ENCODE measurements around the gene SYNPO.

Gene SYNPO

GRCh38 chr5:150640311-150641005, at the start of gene SYNPO:
Gene SYNPO (plus strand): TSS chr5:150640660. CDS start chr5:150648276, 7,616 bp downstream.
- DNase-seq (no peak), ATAC-seq (no peak)

- DNase-seq (no peak), ATAC-seq (no peak)
These were observed 49.3 kb upstream of the SYNPO start for GRCh38 chr5:150590979-150591695.

- ATAC-seq = no peak
- no peak for DNase-seq
These were observed 46.9 kb upstream of the SYNPO start for GRCh38 chr5:150593593-150593992.

GRCh38 chr5:150593996-150594395, 46.5 kb upstream of the SYNPO start:
- ATAC-seq (no peak), DNase-seq (no peak)

- no peak for DNase-seq
- ATAC-seq = no peak
These were observed 44.9 kb upstream of the SYNPO start for GRCh38 chr5:150595466-150596031.

- DNase-seq (no peak), ATAC-seq (no peak)
These were observed 44.1 kb upstream of the SYNPO start for GRCh38 chr5:150596313-150596712.

GRCh38 chr5:150596826-150597225, 43.6 kb upstream of the SYNPO start:
- no peak for DNase-seq
- no peak for ATAC-seq

GRCh38 chr5:150598006-150598405, 42.5 kb upstream of the SYNPO start:
- ATAC-seq (no peak), DNase-seq (no peak)

- no peak for ATAC-seq
- no peak for DNase-seq
These were observed 41.6 kb upstream of the SYNPO start for GRCh38 chr5:150598821-150599273.

- no peak for ATAC-seq
These were observed 41.2 kb upstream of the SYNPO start for GRCh38 chr5:150599281-150599680.

GRCh38 chr5:150599917-150600511, 40.4 kb upstream of the SYNPO start:
- DNase-seq (no peak), ATAC-seq (no peak)

More at GRCh38 chr5:150599281-150599680, 41.2 kb upstream of the SYNPO start:
- DNase-seq = no peak

GRCh38 chr5:150600616-150601490, 39.6 kb upstream of the SYNPO start:
- no peak for DNase-seq
- ATAC-seq = no peak

- no peak for ATAC-seq
- no peak for DNase-seq
These were observed 38.7 kb upstream of the SYNPO start for GRCh38 chr5:150601491-150602345.

GRCh38 chr5:150603052-150603451, 37.4 kb upstream of the SYNPO start:
- DNase-seq = no peak
- no peak for ATAC-seq

GRCh38 chr5:150603491-150603890, 37.0 kb upstream of the SYNPO start:
- no peak for ATAC-seq
- DNase-seq = no peak

- ATAC-seq (no peak), DNase-seq (no peak)
These were observed 36.5 kb upstream of the SYNPO start for GRCh38 chr5:150604010-150604409.

- DNase-seq (no peak), ATAC-seq (no peak)
These were observed 35.5 kb upstream of the SYNPO start for GRCh38 chr5:150604894-150605440.

- ATAC-seq (no peak), DNase-seq (no peak)
These were observed 34.9 kb upstream of the SYNPO start for GRCh38 chr5:150605546-150605945.

- no peak for ATAC-seq
- DNase-seq = no peak
These were observed 34.0 kb upstream of the SYNPO start for GRCh38 chr5:150606476-150606875.

- ATAC-seq = no peak
These were observed 33.4 kb upstream of the SYNPO start for GRCh38 chr5:150607105-150607504.

GRCh38 chr5:150607991-150608390, 32.5 kb upstream of the SYNPO start:
- DNase-seq = no peak
- no peak for ATAC-seq

More at GRCh38 chr5:150607105-150607504, 33.4 kb upstream of the SYNPO start:
- DNase-seq = no peak

Measured in stimulated activated naive CD8-positive, alpha-beta T cell treated with anti-CD3 and anti-CD28 coated beads, Interleukin-15, Interleukin-2, amounts not matched to agents 100 U/mL and 50 U/mL, for 24 hours (primary cell).